ENCODE results near the gene MED25.

MED25 gene

DNA sequence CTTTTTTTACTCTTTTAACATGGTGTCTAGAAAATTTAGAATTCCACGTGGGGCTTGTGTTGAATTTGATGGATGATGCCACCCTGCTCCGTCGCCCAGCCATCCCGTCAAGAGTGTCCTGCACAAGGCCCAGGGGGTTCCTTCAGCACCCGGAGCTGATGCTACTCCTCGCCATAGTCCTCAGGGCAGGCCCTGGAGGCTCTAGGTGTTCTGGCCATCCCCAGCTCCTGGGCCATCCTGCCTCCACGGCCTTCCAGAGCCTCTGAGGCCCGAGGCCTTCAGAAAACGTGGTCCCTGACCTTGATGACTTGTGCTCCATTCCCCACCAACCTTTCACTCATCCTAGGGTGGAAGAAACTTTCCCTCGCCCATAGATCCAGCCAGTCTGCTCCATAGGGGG is 55.7 kb downstream of the MED25 start:
- DNase-seq (ENCODE audit: low spot score), result no peak

- DNase-seq (ENCODE audit: low spot score), result peak; percentile 43
These were observed 56.5 kb downstream of the MED25 start for GRCh38 chr19:49874503-49875157.

- DNase-seq (ENCODE audit: low spot score), result no peak
These were observed 57.1 kb downstream of the MED25 start for GRCh38 chr19:49875177-49875576.

DNA sequence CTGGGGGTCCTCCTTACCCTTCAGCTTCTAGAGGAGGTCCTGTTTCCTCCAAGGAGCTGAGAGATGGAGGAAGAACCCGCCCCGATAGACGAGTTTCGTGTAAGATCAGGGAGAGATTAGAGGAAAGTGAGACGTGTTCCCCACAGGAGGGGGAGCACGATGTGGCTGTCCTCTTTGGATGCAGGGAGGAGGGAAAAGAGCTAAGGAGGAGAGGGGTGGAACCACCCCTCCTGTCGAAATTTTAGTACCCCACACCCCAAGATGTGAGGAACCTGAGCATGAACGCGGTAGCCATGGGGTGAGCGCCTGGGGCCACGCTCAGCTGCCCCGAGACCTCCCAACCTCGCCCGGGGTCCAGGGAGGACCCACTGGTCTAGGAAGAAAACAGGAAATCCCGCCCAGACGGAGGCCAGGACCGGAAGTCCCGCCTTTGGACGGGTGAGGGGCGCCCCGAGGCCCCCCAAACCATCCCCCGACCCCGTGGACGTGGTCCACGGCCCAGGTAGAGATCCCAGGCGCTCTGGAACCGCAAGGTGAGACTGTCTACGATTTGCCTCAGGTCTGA is 57.9 kb downstream of the MED25 start:
- peak; percentile 45 for DNase-seq (ENCODE audit: low spot score)

GRCh38 chr19:49876422-49877019 is 58.4 kb downstream of the MED25 start:
- peak; percentile 99 for DNase-seq (ENCODE audit: low spot score)

DNA sequence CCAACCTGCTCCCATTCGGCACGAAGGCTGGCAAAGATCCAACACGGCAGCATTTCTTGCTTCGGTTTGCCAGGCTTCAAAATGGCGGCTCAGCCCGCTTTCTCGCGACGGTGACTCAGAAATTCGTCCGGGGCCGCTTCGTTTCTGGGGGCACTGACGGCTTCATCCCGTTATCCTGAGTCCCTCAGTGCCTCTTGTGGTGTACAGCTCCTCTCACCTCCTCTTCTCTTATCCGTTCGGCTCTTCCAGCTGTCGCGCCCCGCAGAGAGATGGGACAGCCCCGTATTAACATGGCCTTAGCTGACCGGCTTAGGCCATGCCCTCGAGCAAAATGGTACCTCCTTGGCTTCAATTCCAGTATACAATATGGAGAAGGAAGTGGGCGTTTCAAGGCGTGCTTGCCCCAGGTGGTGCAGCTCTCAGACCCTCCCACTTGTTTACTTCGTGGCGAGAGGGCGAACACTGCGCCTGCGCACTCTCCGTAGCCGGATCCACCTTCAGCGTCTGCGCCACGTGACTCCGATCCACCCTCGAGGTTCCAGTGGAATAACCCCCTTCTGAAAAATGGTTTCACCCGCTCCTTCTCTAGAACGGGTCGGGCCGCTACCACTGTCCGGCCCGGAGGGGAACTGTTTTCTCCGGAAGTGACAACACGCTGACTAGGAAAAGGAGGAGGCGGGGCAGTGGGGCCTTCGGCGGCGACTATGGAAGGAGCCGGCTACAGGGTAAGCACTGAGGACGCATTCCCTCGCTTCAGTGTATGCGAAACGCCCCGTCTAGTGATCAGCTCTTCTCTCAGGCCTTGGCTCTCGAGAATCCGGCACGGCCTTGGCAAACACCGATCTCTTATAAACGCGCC is 59.2 kb downstream of the MED25 start, which contains the start of the genes AKT1S1 and TBC1D17:
AKT1S1 (minus strand) TSS at position 336 of the 859 bp plus-strand sequence. CDS start 4,060 bp downstream, outside the sequence.
TBC1D17 (plus strand) TSS at position 683 of the 859 bp plus-strand sequence; CDS start at position 705, 22 bp downstream.
- DNase-seq (ENCODE audit: low spot score), result peak; percentile 100

DNA sequence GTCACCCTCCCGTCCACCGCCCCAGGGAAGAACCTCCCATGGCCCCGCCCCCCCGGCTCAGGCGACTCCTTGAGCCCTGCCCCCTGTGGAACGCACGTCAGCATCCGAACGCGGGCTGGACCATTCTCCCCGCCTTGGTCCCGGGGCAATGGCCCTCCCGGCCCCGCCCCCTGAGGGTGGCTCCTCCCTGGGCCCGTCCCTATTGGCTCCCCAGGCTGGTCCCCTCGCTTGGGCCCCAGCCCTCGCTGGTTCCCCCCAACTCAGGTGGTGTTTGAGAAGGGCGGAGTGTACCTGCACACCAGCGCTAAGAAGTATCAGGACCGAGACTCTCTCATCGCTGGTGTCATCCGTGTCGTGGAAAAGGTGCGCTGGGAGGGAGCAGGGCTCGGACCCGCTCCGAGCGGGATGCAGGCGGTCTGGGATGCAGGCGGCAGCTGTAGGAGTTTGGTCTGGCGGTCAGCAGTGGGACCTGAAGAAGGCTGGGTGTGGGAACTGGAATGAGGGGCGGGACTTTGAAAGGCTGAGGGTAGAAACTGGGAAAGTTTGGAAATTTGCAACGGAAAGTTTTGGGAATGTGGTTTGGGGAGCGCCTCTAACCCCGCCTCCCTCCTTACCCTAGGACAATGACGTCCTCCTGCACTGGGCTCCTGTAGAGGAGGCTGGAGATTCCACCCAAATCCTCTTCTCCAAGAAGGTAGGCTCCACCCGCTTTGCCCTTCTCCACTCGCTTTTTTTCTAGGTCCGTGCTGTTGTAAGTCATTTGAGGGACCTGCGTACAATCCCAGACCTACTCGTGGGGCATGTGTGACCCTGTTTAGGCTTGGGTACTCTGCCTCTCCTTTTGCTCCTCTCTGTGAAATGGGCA is 60.0 kb downstream of the MED25 start:
- DNase-seq (ENCODE audit: low spot score), result peak; percentile 96

GRCh38 chr19:49878744-49879070 is 60.6 kb downstream of the MED25 start:
- DNase-seq (ENCODE audit: low spot score), result no peak

GRCh38 chr19:49879243-49879963 is 61.3 kb downstream of the MED25 start:
- DNase-seq (ENCODE audit: low spot score), result no peak

- DNase-seq (ENCODE audit: low spot score), result no peak
These were observed 62.2 kb downstream of the MED25 start for GRCh38 chr19:49880162-49880869.

DNA sequence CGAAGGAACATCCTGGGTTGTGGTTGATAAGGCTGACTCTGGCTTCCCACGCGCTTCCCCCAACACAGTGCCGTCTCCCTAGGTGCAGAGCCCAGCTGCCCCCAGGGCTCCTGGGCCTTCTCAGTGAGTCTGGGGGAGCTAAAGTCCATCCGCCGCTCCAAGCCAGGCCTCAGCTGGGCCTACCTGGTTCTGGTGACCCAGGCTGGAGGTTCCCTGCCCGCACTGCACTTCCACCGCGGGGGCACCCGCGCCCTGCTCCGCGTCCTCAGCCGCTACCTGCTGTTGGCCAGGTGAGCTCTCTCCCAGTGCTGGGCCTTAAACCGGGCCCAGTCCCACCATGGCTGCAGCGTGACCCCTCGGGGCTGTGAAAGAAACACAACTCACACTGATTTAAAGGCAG is 63.1 kb downstream of the MED25 start:
- DNase-seq (ENCODE audit: low spot score), result no peak

- DNase-seq (ENCODE audit: low spot score), result no peak
These were observed 63.7 kb downstream of the MED25 start for GRCh38 chr19:49881672-49882394.

- DNase-seq (ENCODE audit: low spot score), result no peak
These were observed 64.6 kb downstream of the MED25 start for GRCh38 chr19:49882643-49883042.

DNA sequence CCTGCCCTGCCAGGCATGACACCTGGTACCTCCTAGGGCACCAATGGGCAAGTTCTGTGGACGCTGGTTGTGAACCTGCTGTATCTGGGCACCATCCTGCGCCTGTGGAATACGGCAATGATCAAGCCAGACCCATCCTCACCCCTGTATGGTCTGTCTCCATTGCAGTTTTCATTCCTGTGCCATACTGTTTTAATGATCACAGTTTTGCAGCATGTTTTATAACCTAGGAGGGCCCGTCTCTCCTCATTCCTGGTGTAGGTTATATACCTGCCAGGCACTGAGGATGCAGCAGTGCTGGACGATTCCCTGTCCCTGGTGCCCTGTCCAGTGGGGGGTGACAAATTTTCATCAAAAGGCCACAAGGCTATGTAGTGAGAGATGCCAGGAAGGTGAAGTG is 65.0 kb downstream of the MED25 start:
- DNase-seq (ENCODE audit: low spot score), result no peak

DNA sequence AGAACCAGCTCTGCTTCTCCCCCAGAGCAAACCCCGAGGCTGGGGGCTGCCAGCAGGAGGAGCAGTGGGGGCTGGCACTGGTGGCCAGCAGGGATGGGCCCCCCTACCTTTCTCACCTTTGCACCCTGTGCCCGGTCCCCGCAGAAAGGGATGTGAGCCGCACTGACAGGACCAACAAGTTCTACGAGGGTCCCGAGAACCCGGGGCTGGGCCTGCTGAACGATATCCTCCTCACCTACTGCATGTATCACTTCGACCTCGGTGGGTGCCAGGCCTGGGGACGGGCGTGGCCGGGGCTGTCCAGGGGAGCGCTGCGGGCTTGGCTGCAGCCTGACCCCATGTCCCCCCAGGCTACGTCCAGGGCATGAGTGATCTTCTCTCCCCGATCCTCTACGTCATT is 66.0 kb downstream of the MED25 start:
- no peak for DNase-seq (ENCODE audit: low spot score)

DNA sequence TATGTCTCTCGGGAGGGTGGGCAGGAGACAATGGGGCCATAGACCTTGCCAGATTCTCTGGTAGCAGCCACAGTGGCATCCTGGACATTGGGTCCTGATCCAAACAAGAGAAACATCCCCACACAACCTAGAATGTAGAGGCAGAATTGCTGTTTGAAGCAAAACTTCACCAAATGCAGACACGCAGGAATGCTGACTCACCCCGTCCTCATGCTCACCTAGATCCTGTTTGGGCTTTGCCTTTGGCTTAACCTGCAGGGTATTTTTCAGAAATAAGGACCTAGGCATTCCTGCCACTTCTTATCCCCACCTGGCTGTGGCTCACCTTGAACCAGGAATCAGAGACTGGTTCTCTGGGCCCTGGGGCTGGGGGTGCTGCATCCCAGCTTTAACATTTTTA is 66.7 kb downstream of the MED25 start:
- peak; percentile 33 for DNase-seq (ENCODE audit: low spot score)
